ENCODE data around the gene PLPP7. TPM values are rescaled to one million over a fixed set of nuclear protein-coding genes. Genes with fewer than 3 reads are reported as not detected.

PLPP7 gene
- polyA plus RNA-seq, 2 of the 4 experiments (the other 2 are of a cell fraction), result 0.08 TPM; not detected in 1

DNA sequence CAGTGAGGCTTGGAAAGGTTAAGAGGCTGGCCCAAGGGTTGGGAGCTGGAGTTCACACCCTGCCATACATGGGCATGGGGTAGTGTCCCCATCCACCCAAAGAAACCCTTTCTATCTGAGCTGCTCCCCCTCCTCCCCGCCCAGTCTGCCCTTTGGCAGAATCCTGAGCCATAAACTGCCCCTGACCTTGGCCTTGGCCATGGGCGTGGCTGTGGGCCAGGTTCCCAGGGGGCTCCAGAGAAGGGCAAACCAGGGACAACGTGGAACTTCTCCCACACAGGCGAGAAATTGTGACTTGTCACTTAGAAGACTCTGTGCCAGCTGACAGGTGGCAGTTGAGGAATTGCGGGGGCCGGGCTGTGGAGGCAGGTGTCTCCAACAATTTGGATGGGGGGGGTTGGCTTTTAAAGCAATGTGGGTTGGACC, 18.0 kb upstream of the PLPP7 start:
- TF ChIP-seq, protein P1, sequence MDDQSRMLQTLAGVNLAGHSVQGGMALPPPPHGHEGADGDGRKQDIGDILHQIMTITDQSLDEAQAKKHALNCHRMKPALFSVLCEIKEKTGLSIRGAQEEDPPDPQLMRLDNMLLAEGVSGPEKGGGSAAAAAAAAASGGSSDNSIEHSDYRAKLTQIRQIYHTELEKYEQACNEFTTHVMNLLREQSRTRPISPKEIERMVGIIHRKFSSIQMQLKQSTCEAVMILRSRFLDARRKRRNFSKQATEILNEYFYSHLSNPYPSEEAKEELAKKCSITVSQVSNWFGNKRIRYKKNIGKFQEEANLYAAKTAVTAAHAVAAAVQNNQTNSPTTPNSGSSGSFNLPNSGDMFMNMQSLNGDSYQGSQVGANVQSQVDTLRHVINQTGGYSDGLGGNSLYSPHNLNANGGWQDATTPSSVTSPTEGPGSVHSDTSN (IDR thresholded peaks at IDR 0.05), result no peak
- TF ChIP-seq HOXB5 (CRISPR knock-in tag; IDR thresholded peaks at IDR 0.05), result no peak
- TF ChIP-seq CHD2 (IDR thresholded peaks at IDR 0.05; ENCODE audit: low read length, partially characterized antibody), result no peak
- no peak for TF ChIP-seq NPAS2 (CRISPR knock-in tag; IDR thresholded peaks at IDR 0.05; ENCODE audit: borderline replicate concordance)
- TF ChIP-seq NR3C1 (IDR thresholded peaks at IDR 0.05), result no peak
- no peak for TF ChIP-seq MYC (IDR thresholded peaks at IDR 0.05; ENCODE audit: borderline replicate concordance, low read length)
- TF ChIP-seq RARB (CRISPR knock-in tag; IDR thresholded peaks at IDR 0.05), result no peak
- no peak for TF ChIP-seq HOXB13 (CRISPR knock-in tag; IDR thresholded peaks at IDR 0.05; ENCODE audit: low read depth)
- TF ChIP-seq MAZ (IDR thresholded peaks at IDR 0.05; ENCODE audit: borderline replicate concordance, low read depth, low read length), result no peak
- no peak for TF ChIP-seq TP53 (CRISPR knock-in tag; IDR thresholded peaks at IDR 0.05)
- TF ChIP-seq TFCP2L1 (CRISPR knock-in tag; IDR thresholded peaks at IDR 0.05), result no peak
- TF ChIP-seq JUNB (IDR thresholded peaks at IDR 0.05), result no peak
- TF ChIP-seq, protein P2, sequence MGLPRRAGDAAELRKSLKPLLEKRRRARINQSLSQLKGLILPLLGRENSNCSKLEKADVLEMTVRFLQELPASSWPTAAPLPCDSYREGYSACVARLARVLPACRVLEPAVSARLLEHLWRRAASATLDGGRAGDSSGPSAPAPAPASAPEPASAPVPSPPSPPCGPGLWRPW (IDR thresholded peaks at IDR 0.05), result no peak
- TF ChIP-seq HMGXB4 (CRISPR knock-in tag; IDR thresholded peaks at IDR 0.05; ENCODE audit: borderline replicate concordance), result no peak
- TF ChIP-seq FOSL2 (IDR thresholded peaks at IDR 0.05), result no peak
- no peak for TF ChIP-seq FOSL2 (CRISPR knock-in tag; IDR thresholded peaks at IDR 0.05)
- TF ChIP-seq, protein P3, sequence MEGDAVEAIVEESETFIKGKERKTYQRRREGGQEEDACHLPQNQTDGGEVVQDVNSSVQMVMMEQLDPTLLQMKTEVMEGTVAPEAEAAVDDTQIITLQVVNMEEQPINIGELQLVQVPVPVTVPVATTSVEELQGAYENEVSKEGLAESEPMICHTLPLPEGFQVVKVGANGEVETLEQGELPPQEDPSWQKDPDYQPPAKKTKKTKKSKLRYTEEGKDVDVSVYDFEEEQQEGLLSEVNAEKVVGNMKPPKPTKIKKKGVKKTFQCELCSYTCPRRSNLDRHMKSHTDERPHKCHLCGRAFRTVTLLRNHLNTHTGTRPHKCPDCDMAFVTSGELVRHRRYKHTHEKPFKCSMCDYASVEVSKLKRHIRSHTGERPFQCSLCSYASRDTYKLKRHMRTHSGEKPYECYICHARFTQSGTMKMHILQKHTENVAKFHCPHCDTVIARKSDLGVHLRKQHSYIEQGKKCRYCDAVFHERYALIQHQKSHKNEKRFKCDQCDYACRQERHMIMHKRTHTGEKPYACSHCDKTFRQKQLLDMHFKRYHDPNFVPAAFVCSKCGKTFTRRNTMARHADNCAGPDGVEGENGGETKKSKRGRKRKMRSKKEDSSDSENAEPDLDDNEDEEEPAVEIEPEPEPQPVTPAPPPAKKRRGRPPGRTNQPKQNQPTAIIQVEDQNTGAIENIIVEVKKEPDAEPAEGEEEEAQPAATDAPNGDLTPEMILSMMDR (IDR thresholded peaks at IDR 0.05), result no peak
- no peak for TF ChIP-seq PHF8 (IDR thresholded peaks at IDR 0.05; ENCODE audit: borderline replicate concordance, low read depth)
- H3K4me1 ChIP-seq, result no peaks in the 10 kb centered on the region
- POLR2A ChIA-PET, result no interaction called here
- H3K4me2 ChIP-seq, result no peak overlapping the region
- 70% methylated on average over 6 of the region's 6 CpGs for WGBS (ENCODE audit: missing lambda C conversion rate)
- no peak for FAIRE-seq
- H3K4me3 ChIP-seq, result no peak overlapping the region
- ATAC-seq, result no peak
- DNase-seq (ENCODE audit: low read depth in 1 of 2, low spot score in 1 of 2), result no peak
- no peaks in the 10 kb centered on the region for H3K9me3 ChIP-seq
- CTCF ChIA-PET, result interaction anchor here (0.9 to 1.9 kb wide), 3 partner anchors 10 to 285 kb away, joined by 3 to 6 read pairs (median 3); no protein-coding TSS in a partner anchor
- H3K27ac ChIP-seq, result no peak overlapping the region

GRCh38 chr9:131272212-131272611, 17.3 kb upstream of the PLPP7 start:
- no peak overlapping the region for H3K4me2 ChIP-seq
- H3K9me3 ChIP-seq, result no peaks in the 10 kb centered on the region
- ChIA-PET POLR2A (no interaction called here), CTCF (interaction anchor here (0.9 to 1.9 kb wide), 3 partner anchors 11 to 286 kb away, joined by 3 to 6 read pairs (median 3); no protein-coding TSS in a partner anchor)
- 88% methylated on average over 3 of the region's 3 CpGs for WGBS (ENCODE audit: missing lambda C conversion rate)
- DNase-seq (ENCODE audit: low read depth in 1 of 2, low spot score in 1 of 2) (no peak), ATAC-seq (no peak), FAIRE-seq (no peak)
- H3K4me3 ChIP-seq, result no peak overlapping the region
- no peak overlapping the region for H3K27ac ChIP-seq
- TF ChIP-seq ESRRA (IDR thresholded peaks at IDR 0.05; ENCODE audit: borderline replicate concordance, low read length), result no peak
- TF ChIP-seq ZC3H11A (IDR thresholded peaks at IDR 0.05), result no peak
- no peak for TF ChIP-seq CBX2 (IDR thresholded peaks at IDR 0.05; ENCODE audit: borderline replicate concordance, low read depth)
- TF ChIP-seq HOXB13 (CRISPR knock-in tag; IDR thresholded peaks at IDR 0.05; ENCODE audit: low read depth), result no peak
- TF ChIP-seq NPAS2 (CRISPR knock-in tag; IDR thresholded peaks at IDR 0.05; ENCODE audit: borderline replicate concordance), result no peak
- no peak for TF ChIP-seq RNF2 (IDR thresholded peaks at IDR 0.05; ENCODE audit: borderline replicate concordance, low read depth)
- TF ChIP-seq, protein P2 (IDR thresholded peaks at IDR 0.05), result no peak
- TF ChIP-seq, protein P3 (IDR thresholded peaks at IDR 0.05), result no peak
- H3K4me1 ChIP-seq, result no peaks in the 10 kb centered on the region; the same call in 2 of the 3 replicates

Measured in A549 (cell line).